Motor neuron (in vitro differentiated cells): Measurements from ENCODE around the gene KCNK10. TPM values are rescaled to one million over a fixed set of nuclear protein-coding genes. Genes with fewer than 3 reads are reported as not detected.
A peak's percentile ranks its signal among the peaks of the same experiment; 100 is the strongest.

Experiments used
- ATAC-seq, 8 experiments: fragments of 200-7000 bp; cut with Tn5 transposase; replicated peaks in 6 of 8; 2 replicates each; pipeline ENCODE4 v1.8.0; 2021; ENCODE audit warnings: mild to moderate bottlenecking in 8 of 8, moderate library complexity in 8 of 8
- H3K27ac ChIP-seq, 2 donors: fragments of 250-450 bp; sonication (Bioruptor Pico); 2 replicates each; pipeline ENCODE4 v1.9.0; 2021; ENCODE audit warnings: antibody characterized with exemption in 2 of 2, mild to moderate bottlenecking in 2 of 2, moderate library complexity in 1 of 2
- H3K4me1 ChIP-seq, 2 donors: fragments of 250-450 bp; sonication (Bioruptor Pico); replicated peaks in 1 of 2; 2 replicates each; pipeline ENCODE4 v1.6.1; 2021; ENCODE audit warnings: antibody characterized with exemption in 2 of 2, mild to moderate bottlenecking in 2 of 2, moderate library complexity in 1 of 2
- H3K4me3 ChIP-seq, 5 donors: fragments of 250-450 bp; sonication (Bioruptor Pico); 2 replicates each; pipeline ENCODE4 v1.9.0; 2021; ENCODE audit warnings: antibody characterized with exemption in 5 of 5, mild to moderate bottlenecking in 5 of 5, moderate library complexity in 4 of 5
- WGBS, 10 experiments: fragments of 450-650 bp; shearing (Covaris generic); methylation state at CpG; one replicate each; pipeline ENCODE4 v1.0.0; 2022; 5-methylcytosine and 5-hydroxymethylcytosine counted together
- in situ Hi-C, 9 experiments: fragments of 400-800 bp; cut with MboI; loops; one replicate each; pipeline ENCODE4 v1.15.0; 2021; ENCODE audit warnings: low sequenced_read_pairs in 9 of 9, low pct_unique_long_range_greater_than_20kb in 2 of 9; ENCODE audit not compliant: unreplicated experiment in 9 of 9
- total RNA-seq, 8 experiments: library from RNA; unstranded; fragments of 300-600 nt; gene quantifications; 2 replicates each; pipeline versions ENCODE4 v1.2.3 to v1.2.4, GENCODE V29; 2022

Gene KCNK10
- total RNA-seq, 8 experiments from 2014 or later, result 0.13 to 7.1 (median 5.1) TPM

GRCh38 chr14:88199882-88200281 is 123.2 kb downstream of the KCNK10 start:
- Histone ChIP-seq H3K4me3 (no peak overlapping the region), H3K27ac (no peak overlapping the region), H3K4me1 (peaks cover 5 to 20% of the 10 kb centered on the region in 2 donors)
- ATAC-seq, result no peak
- in situ Hi-C loops, result loop anchor here in 2 of 9 experiments (25.0 kb wide), 2 partner anchors 162 to 187 kb away; partner anchors contain the start of gene SPATA7 (in 1 of the 2)
- 6 to 100% (median 96%) methylated on average over 1 of the region's 1 CpG for WGBS, 10 experiments

- in situ Hi-C loops, result loop anchor here in 2 of 9 experiments (25.0 kb wide), 2 partner anchors 164 to 189 kb away; partner anchors contain the start of gene SPATA7 (in 1 of the 2)
- Histone ChIP-seq H3K4me1 (peaks cover 5 to 26% of the 10 kb centered on the region in 2 donors), H3K4me3 (no peak overlapping the region), H3K27ac (no peak overlapping the region)
- 0 to 100% (median 100%) methylated on average over 1 of the region's 1 CpG; no CpG with 5 or more reads in 6 of the 10 experiments for WGBS, 10 experiments
- ATAC-seq, result no peak
Observed at GRCh38 chr14:88198446-88198845, 124.6 kb downstream of the KCNK10 start.

DNA sequence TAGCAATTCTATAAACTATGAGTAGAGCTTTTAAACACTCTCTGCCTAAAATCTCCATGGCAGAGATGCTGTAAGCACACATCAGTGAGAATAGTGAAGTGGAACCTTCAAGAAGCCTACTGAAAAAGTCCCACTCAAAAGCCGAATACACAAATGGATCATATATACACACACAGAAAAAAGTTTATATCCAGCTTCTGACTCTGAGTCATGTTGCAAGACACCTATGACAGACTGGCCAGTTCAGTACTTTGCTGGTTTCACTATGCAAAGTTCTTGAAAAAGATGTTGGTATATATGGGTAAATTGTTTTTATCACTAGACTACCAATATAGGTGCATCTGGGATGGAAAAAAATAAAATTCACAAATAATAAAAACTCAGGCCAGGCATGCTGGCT is 126.1 kb downstream of the KCNK10 start:
- H3K4me1 ChIP-seq, result peaks cover 5 to 26% of the 10 kb centered on the region in 2 donors
- 60 to 100% (median 84%) methylated on average over 1 of the region's 1 CpG; no CpG with 5 or more reads in 2 of the 10 experiments for WGBS, 10 experiments
- H3K27ac ChIP-seq, result no peak overlapping the region
- no peak for ATAC-seq
- in situ Hi-C loops, result loop anchor here in 2 of 9 experiments (25.0 kb wide), 2 partner anchors 165 to 190 kb away; partner anchors contain the start of gene SPATA7 (in 1 of the 2)
- H3K4me3 ChIP-seq, result no peak overlapping the region

DNA sequence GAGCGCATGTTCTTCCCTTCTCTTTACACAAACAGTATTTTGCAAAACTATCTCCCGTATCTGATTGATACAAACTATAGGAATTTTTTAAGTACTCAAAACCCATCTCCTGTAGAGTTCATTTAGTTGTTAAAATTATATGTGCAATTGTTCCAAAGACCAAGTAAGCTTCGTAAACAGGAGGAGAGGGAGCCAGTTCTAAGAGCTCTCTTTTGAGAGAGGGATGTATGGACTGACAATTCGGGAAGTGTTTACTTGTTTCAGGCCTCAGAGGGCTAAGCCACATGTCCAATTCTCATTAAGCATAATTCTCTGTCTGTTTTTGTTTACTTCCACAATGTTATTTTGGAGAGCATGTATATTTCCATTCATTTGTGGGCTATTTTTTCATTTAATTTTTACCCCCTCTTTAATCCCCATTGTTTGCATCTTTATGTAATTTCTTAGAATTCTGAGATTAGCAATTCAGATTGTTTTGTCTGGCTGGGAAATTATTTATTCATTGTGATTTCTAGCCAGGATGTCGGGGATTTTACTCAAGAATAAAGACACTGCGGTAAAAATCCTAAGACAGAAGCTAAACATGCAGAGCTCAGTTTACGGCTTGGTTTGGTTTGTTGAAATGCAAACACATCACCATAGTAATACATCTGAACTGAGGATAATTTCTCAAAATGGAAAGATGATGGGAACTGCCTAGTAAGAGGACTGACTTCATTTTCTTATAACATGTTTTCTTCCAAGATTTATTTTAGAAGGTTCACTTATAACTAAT is 126.8 kb downstream of the KCNK10 start:
- peak in 3 of 8 experiments; percentile 5 to 27 (median 20) for ATAC-seq
- no peak overlapping the region for H3K27ac ChIP-seq
- no peak overlapping the region for H3K4me3 ChIP-seq
- 13 to 87% (median 54%) methylated on average over 3 to 7 of the region's 7 CpGs for WGBS, 10 experiments
- in situ Hi-C loops, result loop anchor here in 2 of 9 experiments (25.0 kb wide), 2 partner anchors 166 to 191 kb away; partner anchors contain the start of gene SPATA7 (in 1 of the 2)
- H3K4me1 ChIP-seq, result peaks cover 5 to 26% of the 10 kb centered on the region in 2 donors

DNA sequence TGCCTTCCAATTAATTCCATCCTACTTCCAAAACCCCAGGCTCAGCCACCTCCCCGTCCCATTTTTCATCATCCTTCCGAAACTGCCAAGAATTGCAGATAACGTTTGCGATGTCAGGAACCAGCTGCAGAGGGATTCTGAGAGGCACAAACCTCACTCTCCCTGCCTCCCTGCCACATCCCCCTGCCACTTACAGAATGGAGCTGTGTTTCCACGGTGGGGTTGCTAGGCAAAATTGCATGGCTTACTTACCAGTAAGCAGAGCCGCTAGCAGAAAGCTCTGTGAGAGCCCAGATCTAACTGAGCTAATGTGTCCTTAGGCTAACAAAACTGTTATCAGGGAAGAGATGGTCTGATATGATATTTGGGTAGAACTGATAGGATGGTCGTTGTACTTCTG is 127.4 kb downstream of the KCNK10 start:
- WGBS, 10 experiments, result 10 to 80% (median 26%) methylated on average over 1 to 7 of the region's 7 CpGs; no CpG with 5 or more reads in 2 of the 10 experiments
- peak in 5 of 8 experiments; percentile 87 to 99 (median 94) for ATAC-seq
- peaks cover 5 to 26% of the 10 kb centered on the region in 2 donors for H3K4me1 ChIP-seq
- H3K4me3 ChIP-seq, result no peak overlapping the region
- H3K27ac ChIP-seq, result no peak overlapping the region
- in situ Hi-C loops, result loop anchor here in 2 of 9 experiments (25.0 kb wide), 2 partner anchors 167 to 192 kb away; partner anchors contain the start of gene SPATA7 (in 1 of the 2)

GRCh38 chr14:88194531-88194930 is 128.5 kb downstream of the KCNK10 start:
- peaks cover 5 to 28% of the 10 kb centered on the region in 2 donors for H3K4me1 ChIP-seq
- 7 to 93% (median 60%) methylated on average over 2 to 7 of the region's 8 CpGs; no CpG with 5 or more reads in 1 of the 10 experiments for WGBS, 10 experiments

DNA sequence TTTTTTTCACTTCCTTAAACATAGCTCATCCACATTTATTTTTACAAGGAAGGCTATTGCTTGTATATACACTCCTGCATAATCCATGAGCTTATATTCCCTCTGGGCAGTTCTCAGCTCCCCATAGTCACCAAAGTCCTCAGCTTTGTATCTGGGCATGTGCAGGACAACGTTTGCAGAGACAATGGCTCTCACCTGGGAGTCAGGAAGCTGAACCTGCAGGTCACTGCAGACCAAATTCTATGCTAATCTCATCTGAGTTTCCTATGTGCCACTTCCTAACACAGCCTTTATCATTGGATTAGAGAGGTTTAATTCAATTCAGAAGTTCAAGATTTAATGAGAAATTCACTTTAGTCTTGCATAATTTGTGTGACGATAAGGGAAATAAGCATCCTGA is 131.5 kb downstream of the KCNK10 start:
- H3K4me3 ChIP-seq, result no peak overlapping the region
- no peak for ATAC-seq
- in situ Hi-C loops, result loop anchor here in 2 of 9 experiments (25.0 kb wide), 2 partner anchors 171 to 196 kb away; partner anchors contain the start of gene SPATA7 (in 1 of the 2)
- no peak overlapping the region for H3K27ac ChIP-seq
- peaks cover 5 to 28% of the 10 kb centered on the region in 2 donors for H3K4me1 ChIP-seq
- WGBS, 10 experiments, result 0 to 88% (median 50%) methylated on average over 1 to 2 of the region's 2 CpGs; no CpG with 5 or more reads in 3 of the 10 experiments

More at GRCh38 chr14:88194531-88194930, 128.5 kb downstream of the KCNK10 start:
- ATAC-seq, result no peak
- Histone ChIP-seq H3K27ac (no peak overlapping the region), H3K4me3 (no peak overlapping the region)
- in situ Hi-C loops, result loop anchor here in 2 of 9 experiments (25.0 kb wide), 2 partner anchors 168 to 193 kb away; partner anchors contain the start of gene SPATA7 (in 1 of the 2)

DNA sequence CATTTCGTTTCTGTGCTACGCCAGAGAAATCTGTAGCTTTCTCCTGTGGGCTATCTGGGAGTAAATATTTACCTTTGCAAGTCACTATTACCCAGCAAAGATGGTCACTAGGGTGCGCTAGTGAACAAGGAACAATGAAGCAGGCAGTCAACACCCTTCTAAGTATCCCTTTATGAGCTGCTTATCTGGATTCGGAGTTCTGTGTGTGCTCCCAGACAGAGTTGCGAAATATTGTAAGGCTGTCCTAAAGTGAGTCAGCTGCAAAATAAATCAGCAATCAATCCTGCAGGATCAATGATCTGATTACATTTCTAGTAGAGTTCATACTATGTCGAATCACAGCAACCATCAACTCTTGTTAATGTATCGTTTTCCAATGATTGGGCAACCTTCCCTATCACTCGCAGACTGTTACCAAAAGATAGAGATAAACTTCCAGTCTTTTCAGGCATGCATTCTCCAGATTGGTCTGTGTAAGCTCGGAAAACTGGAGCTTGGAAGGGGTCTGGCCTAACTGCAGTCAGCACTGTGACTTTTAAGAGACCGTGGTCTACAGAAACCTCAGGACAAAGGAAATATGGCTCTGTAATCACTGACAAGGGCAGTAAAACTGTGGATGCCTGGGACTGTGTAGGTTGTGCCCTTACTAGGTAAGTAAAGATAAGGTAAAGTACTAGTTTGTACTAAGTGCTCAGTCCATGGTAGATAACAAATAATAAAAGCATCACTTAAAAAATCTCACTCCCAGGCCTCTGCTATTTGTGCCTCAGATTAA is 133.5 kb downstream of the KCNK10 start:
- Histone ChIP-seq H3K4me1 (peaks cover 0 to 10% of the 10 kb centered on the region in 2 donors), H3K27ac (no peak overlapping the region), H3K4me3 (no peak overlapping the region)
- 0 to 57% (median 33%) methylated on average over 2 to 10 of the region's 10 CpGs; no CpG with 5 or more reads in 1 of the 10 experiments for WGBS, 10 experiments
- in situ Hi-C loops, result loop anchor here in 2 of 9 experiments (25.0 kb wide), 2 partner anchors 173 to 198 kb away; partner anchors contain the start of gene SPATA7 (in 1 of the 2)
- ATAC-seq, result peak; percentile 96 to 99 (median 98)

DNA sequence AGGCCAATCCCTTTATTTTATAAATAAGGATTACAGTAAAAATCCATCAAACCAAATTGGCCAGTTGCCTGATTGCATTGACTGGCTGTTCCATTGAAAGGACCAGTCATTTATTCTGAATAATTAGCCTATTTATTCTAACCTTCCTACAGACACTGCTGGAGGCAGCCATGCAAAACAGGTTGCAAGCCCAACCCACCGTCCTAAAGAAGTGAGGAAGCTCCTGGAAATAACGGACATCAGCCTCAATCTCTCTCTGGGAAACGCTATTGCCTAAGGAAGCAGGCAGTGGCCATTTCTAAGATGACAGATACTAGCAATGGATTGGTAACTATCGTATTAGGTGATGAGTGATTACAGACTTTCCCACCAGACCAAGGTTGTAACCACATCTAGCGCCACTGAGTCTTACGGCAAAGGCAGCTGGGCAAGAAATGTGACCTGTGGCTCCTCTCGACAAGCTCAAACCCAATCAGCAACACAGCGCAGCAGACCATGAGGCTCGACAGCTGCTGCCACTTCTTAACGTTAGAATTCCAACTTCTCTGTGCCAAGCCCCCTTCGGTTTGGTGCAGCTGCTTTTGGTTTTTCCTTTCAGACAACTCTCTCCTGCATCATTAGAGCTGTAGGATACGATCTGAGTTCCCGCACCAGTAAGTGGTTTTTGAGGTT is 134.2 kb downstream of the KCNK10 start:
- H3K27ac ChIP-seq, result no peak overlapping the region
- H3K4me3 ChIP-seq, result no peak overlapping the region

GRCh38 chr14:88185843-88186242 is 137.2 kb downstream of the KCNK10 start:
- Histone ChIP-seq H3K4me1 (peaks cover 0 to 7% of the 10 kb centered on the region in 2 donors), H3K27ac (no peak overlapping the region), H3K4me3 (no peak overlapping the region)
- in situ Hi-C loops, result loop anchor here in 2 of 9 experiments (25.0 kb wide), 2 partner anchors 176 to 201 kb away; partner anchors contain the start of gene SPATA7 (in 1 of the 2)
- no peak for ATAC-seq
- WGBS, 10 experiments, result 33 to 91% (median 85%) methylated on average over 1 to 11 of the region's 22 CpGs; no CpG with 5 or more reads in 7 of the 10 experiments

More for the DNA sequence above, 134.2 kb downstream of the KCNK10 start:
- in situ Hi-C loops, result loop anchor here in 2 of 9 experiments (25.0 kb wide), 2 partner anchors 173 to 198 kb away; partner anchors contain the start of gene SPATA7 (in 1 of the 2)
- 4 to 80% (median 27%) methylated on average over 1 to 8 of the region's 13 CpGs; no CpG with 5 or more reads in 1 of the 10 experiments for WGBS, 10 experiments
- ATAC-seq, result peak; percentile 36 to 73 (median 47)
- peaks cover 0 to 7% of the 10 kb centered on the region in 2 donors for H3K4me1 ChIP-seq

DNA sequence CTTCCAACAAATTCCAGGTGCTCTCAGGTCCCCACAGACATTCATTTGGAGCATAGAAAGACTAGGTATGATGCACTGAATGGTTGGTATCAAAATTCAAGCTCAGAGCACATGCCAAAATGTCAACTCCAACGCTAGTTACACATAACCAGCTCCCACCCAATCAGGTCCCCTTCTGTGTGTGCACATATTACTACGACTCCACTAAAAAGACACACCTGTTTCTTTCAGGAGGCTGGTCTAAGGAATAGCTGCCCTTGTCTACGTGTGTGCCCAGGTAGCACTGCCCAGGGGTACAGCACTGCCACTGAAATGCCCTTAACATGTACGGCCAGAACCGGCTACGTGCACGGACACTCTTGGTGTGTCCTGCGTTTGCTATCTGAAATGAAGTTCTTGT is 138.1 kb downstream of the KCNK10 start:
- Histone ChIP-seq H3K4me1 (peaks cover 0 to 7% of the 10 kb centered on the region in 2 donors), H3K4me3 (no peak overlapping the region), H3K27ac (no peak overlapping the region)
- in situ Hi-C loops, result loop anchor here in 2 of 9 experiments (25.0 kb wide), 2 partner anchors 177 to 202 kb away; partner anchors contain the start of gene SPATA7 (in 1 of the 2)
- WGBS, 10 experiments, result 20 to 100% (median 54%) methylated on average over 1 to 6 of the region's 8 CpGs; no CpG with 5 or more reads in 3 of the 10 experiments
- no peak for ATAC-seq
